OCI-LY7 (cell line): ENCODE data around the gene EEIG2.
"Not testable (repeated sequence)": the region's sequence is repeated elsewhere in the genome, so short reads cannot be mapped to it uniquely, and the experiment has no call there.

Experiments
- EZH2phosphoT487 ChIP-seq: fragments of 200-600 bp; sonication (generic); IDR thresholded peaks from 2 replicates; pipeline ENCODE4 v1.6.1; 2018; ENCODE audit warnings: low read depth, borderline replicate concordance, mild to moderate bottlenecking, mixed run types, antibody characterized with exemption, low read length, moderate library complexity, mixed read lengths
- TF ChIP-seq, protein P1 (sequence below): fragments of 200-600 bp; sonication (generic); conservative IDR thresholded peaks from 2 replicates; pipeline ENCODE4 v1.5.1; 2014; ENCODE audit warnings: mild to moderate bottlenecking, antibody characterized with exemption, low read length, moderate library complexity, mixed read lengths

DNA sequence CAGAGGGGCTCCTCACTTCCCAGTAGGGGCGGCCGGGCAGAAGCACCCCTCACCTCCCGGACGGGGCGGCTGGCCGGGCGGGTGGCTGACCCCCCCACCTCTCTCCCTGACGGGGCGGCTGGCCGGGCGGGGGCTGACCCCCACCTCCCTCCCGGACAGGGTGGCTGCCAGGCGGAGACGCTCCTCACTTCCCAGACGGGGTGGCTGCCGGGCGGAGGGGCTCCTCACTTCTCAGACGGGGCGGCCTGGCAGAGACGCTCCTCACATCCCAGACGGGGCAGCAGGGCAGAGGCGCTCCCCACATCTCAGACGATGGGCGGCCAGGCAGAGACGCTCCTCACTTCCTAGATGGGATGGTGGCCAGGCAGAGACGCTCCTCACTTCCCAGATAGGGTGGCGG, 23.9 kb upstream of the EEIG2 start:
- TF ChIP-seq, protein P1, sequence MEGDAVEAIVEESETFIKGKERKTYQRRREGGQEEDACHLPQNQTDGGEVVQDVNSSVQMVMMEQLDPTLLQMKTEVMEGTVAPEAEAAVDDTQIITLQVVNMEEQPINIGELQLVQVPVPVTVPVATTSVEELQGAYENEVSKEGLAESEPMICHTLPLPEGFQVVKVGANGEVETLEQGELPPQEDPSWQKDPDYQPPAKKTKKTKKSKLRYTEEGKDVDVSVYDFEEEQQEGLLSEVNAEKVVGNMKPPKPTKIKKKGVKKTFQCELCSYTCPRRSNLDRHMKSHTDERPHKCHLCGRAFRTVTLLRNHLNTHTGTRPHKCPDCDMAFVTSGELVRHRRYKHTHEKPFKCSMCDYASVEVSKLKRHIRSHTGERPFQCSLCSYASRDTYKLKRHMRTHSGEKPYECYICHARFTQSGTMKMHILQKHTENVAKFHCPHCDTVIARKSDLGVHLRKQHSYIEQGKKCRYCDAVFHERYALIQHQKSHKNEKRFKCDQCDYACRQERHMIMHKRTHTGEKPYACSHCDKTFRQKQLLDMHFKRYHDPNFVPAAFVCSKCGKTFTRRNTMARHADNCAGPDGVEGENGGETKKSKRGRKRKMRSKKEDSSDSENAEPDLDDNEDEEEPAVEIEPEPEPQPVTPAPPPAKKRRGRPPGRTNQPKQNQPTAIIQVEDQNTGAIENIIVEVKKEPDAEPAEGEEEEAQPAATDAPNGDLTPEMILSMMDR = not testable (repeated sequence)
- not testable (repeated sequence) for TF ChIP-seq EZH2phosphoT487
